OCI-LY7 (cell line): ENCODE results near the gene PRIM2.

Source experiments
- CTCF ChIP-seq: fragments of 200-600 bp; sonication (generic); conservative IDR thresholded peaks from 2 replicates; pipeline ENCODE4 v1.5.1; 2014; ENCODE audit warnings: mild to moderate bottlenecking, antibody characterized with exemption, low read length, moderate library complexity, mixed read lengths
- EZH2phosphoT487 ChIP-seq: fragments of 200-600 bp; sonication (generic); IDR thresholded peaks from 2 replicates; pipeline ENCODE4 v1.6.1; 2018; ENCODE audit warnings: low read depth, borderline replicate concordance, mild to moderate bottlenecking, mixed run types, antibody characterized with exemption, low read length, moderate library complexity, mixed read lengths

DNA sequence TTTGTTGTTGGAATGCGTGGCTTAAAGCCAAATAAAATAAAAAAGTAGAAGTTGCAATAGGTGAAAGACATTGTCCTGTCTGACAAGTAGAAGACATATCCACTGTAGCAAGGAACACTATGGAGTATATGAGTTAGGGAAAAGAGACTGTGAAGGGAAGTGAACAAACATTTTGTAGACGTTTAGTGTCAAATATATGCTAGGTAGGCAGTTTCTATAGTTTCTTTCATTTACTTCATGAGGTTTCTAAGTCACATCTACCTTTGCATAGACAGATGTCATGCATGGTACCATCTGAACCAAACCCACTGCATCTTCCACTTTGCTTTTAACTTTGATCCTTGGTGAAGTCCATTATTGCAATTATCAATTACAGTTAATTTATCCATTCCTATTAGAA is 9.9 kb downstream of the PRIM2 start:
- no peak for TF ChIP-seq CTCF
- no peak for TF ChIP-seq EZH2phosphoT487
